SK-N-SH (cell line): ENCODE measurements around the gene KRTAP5-3. TPM values are rescaled to one million over a fixed set of nuclear protein-coding genes. Genes with fewer than 3 reads are reported as not detected.
"Not testable (repeated sequence)": the region's sequence is repeated elsewhere in the genome, so short reads cannot be mapped to it uniquely, and the experiment has no call there.

Source experiments
- CTCF ChIA-PET: fragments of 300-600, 350-600 bp; formaldehyde crosslinking; extraction: SDS; loops from one replicate; lab custom pipeline; 2021; lab: Yijun Ruan, JAX
- POLR2A ChIA-PET: fragments of 350-600 bp; sonication (Branson Sonifier 250); formaldehyde crosslinking; extraction: SDS; loops from one replicate; lab custom pipeline; 2020; ENCODE audit warnings: antibody characterized with exemption, inconsistent platforms; lab: Yijun Ruan, JAX
- DNase-seq: peaks from one replicate; pipeline ENCODE4 v3.0.0; 2012
- H2AFZ ChIP-seq: fragments of 200-600 bp; sonication (generic); 2 replicates; pipeline ENCODE4 v1.8.1; 2016; ENCODE audit warnings: antibody characterized with exemption, mild to moderate bottlenecking, low read depth
- H3F3A ChIP-seq: fragments of 200-600 bp; sonication (generic); replicated peaks from 2 replicates; pipeline ENCODE3; 2016; ENCODE audit warnings: antibody characterized with exemption, mild to moderate bottlenecking; ENCODE audit not compliant: insufficient read depth
- H3K27ac ChIP-seq, 2 experiments: fragments of 200-500 bp in 1 of 2; fragments of 200-600 bp in 1 of 2; sonication (Bioruptor generic) in 1 of 2; sonication (generic), shearing (Covaris generic) in 1 of 2; 2 replicates each; pipeline versions ENCODE4 v1.5.1 to v1.6.1; 2014 to 2016; ENCODE audit warnings: low read depth in 2 of 2, inconsistent platforms in 1 of 2, low read length in 1 of 2, mild to moderate bottlenecking in 1 of 2, mixed read lengths in 1 of 2
- H3K27me3 ChIP-seq: fragments of 200-600 bp; sonication (generic), shearing (Covaris generic); 2 replicates; pipeline ENCODE4 v1.6.1; 2016; ENCODE audit warnings: mixed run types; ENCODE audit not compliant: insufficient read depth
- H3K36me3 ChIP-seq, 2 experiments: fragments of 200-500 bp in 1 of 2; fragments of 200-600 bp in 1 of 2; sonication (Bioruptor generic) in 1 of 2; sonication (generic) in 1 of 2; replicated peaks in 1 of 2; 2 replicates each; pipeline versions ENCODE3 to v1.5.1; 2014 to 2016; ENCODE audit warnings: low read length in 1 of 2, mild to moderate bottlenecking in 1 of 2; ENCODE audit not compliant: insufficient read depth in 2 of 2, control insufficient read depth in 1 of 2
- H3K4me1 ChIP-seq, 2 experiments: fragments of 200-500 bp in 1 of 2; fragments of 200-600 bp in 1 of 2; sonication (Bioruptor generic) in 1 of 2; sonication (generic), shearing (Covaris generic) in 1 of 2; 2 replicates each; pipeline versions ENCODE4 v1.5.1 to v1.6.1; 2014 to 2016; ENCODE audit warnings: low read depth in 1 of 2, low read length in 1 of 2, mixed run types in 1 of 2; ENCODE audit not compliant: insufficient read depth in 2 of 2, control insufficient read depth in 1 of 2
- H3K4me2 ChIP-seq: fragments of 200-600 bp; sonication (generic), shearing (Covaris generic); 2 replicates; pipeline ENCODE4 v1.6.1; 2017; ENCODE audit warnings: mixed run types
- H3K4me3 ChIP-seq, 2 experiments: fragments of 200-500 bp in 1 of 2; fragments of 200-600 bp in 1 of 2; sonication (Bioruptor generic) in 1 of 2; sonication (generic), shearing (Covaris generic) in 1 of 2; 2 replicates each; pipeline versions ENCODE4 v1.5.1 to v1.8.1; 2014 to 2016; ENCODE audit warnings: low read depth in 2 of 2, inconsistent platforms in 1 of 2, low read length in 1 of 2, mild to moderate bottlenecking in 1 of 2, mixed read lengths in 1 of 2, moderate library complexity in 1 of 2
- H3K79me2 ChIP-seq: fragments of 200-600 bp; sonication (generic); 2 replicates; pipeline ENCODE4 v1.8.1; 2017; ENCODE audit warnings: mild to moderate bottlenecking; ENCODE audit not compliant: insufficient read depth
- H3K9ac ChIP-seq: fragments of 200-600 bp; sonication (generic); 2 replicates; pipeline ENCODE4 v1.6.1; 2017; ENCODE audit warnings: mixed run types
- H3K9me2 ChIP-seq: fragments of 200-600 bp; sonication (generic); 2 replicates; pipeline ENCODE4 v1.6.1; 2017; ENCODE audit warnings: mixed run types
- H3K9me3 ChIP-seq: fragments of 200-600 bp; sonication (generic); 2 replicates; pipeline ENCODE4 v1.6.1; 2017; ENCODE audit warnings: mixed run types, mild to moderate bottlenecking, moderate library complexity
- H4K20me1 ChIP-seq: fragments of 200-600 bp; sonication (generic); 2 replicates; pipeline ENCODE4 v1.6.1; 2017; ENCODE audit warnings: mild to moderate bottlenecking, mixed run types; ENCODE audit not compliant: insufficient read depth
- ELF1 ChIP-seq: IDR thresholded peaks from 2 replicates; pipeline ENCODE4 v1.4.0; 2012
- IRF3 ChIP-seq: fragments of 150-350 bp; IDR thresholded peaks from 2 replicates; pipeline ENCODE4 v1.6.1; 2016; ENCODE audit warnings: mild to moderate bottlenecking, low read depth, low read length
- PBX3 ChIP-seq: IDR thresholded peaks from 2 replicates; pipeline ENCODE4; 2012
- TAF1 ChIP-seq: IDR thresholded peaks from 2 replicates; pipeline ENCODE4 v1.6.1; 2012; ENCODE audit warnings: low read depth, mild to moderate bottlenecking, low read length, moderate library complexity, borderline replicate concordance
- WGBS: methylation state at CpG from one replicate; pipeline ENCODE4 v1.1.6; 2017; ENCODE audit warnings: low lambda C conversion rate; 5-methylcytosine and 5-hydroxymethylcytosine counted together
- polyA plus RNA-seq, 3 experiments: library from polyadenylated mRNA; depleted of rRNA; stranded (reverse); fragments of >200 nt; gene quantifications; 2 replicates each; pipeline ENCODE4 v1.2.3, GENCODE V29; 2012

The KRTAP5-3 gene
- polyA plus RNA-seq, 1 of the 3 experiments (the other 2 are of a cell fraction), result not detected

GRCh38 chr11:1597331-1597993 is 10.8 kb downstream of the KRTAP5-3 start (continued):
- TF ChIP-seq PBX3 (no peak), ELF1 (no peak), TAF1 (no peak), IRF3 (no peak)

- H3K27ac ChIP-seq, H3K9me2 ChIP-seq, H3K9me3 ChIP-seq, H2AFZ ChIP-seq, H3K79me2 ChIP-seq, H3K4me2 ChIP-seq, H3K9ac ChIP-seq, DNase-seq, H3K4me1 ChIP-seq, H4K20me1 ChIP-seq, H3K36me3 ChIP-seq, H3F3A ChIP-seq, POLR2A ChIA-PET, H3K4me3 ChIP-seq: not testable (repeated sequence)
- peaks cover 18% of the 10 kb centered on the region for H3K27me3 ChIP-seq
- 52% methylated on average over 14 of the region's 19 CpGs for WGBS
- CTCF ChIA-PET, result interaction anchor here (1.0 to 3.9 kb wide), 8 partner anchors 9 to 44 kb away, joined by 3 to 45 read pairs (median 11); partner anchors contain the start of gene KRTAP5-5
Measured at GRCh38 chr11:1596576-1597121, 11.6 kb downstream of the KRTAP5-3 start.

GRCh38 chr11:1595994-1596575 is 12.2 kb downstream of the KRTAP5-3 start:
- DNase-seq, result not testable (repeated sequence)

More at GRCh38 chr11:1595994-1596575, 12.2 kb downstream of the KRTAP5-3 start:
- POLR2A ChIA-PET, H3K9ac ChIP-seq, H3K27ac ChIP-seq, H3K9me2 ChIP-seq, H3K4me2 ChIP-seq, H3K9me3 ChIP-seq, H3K4me1 ChIP-seq, H3K4me3 ChIP-seq, H3K79me2 ChIP-seq, H4K20me1 ChIP-seq, H2AFZ ChIP-seq, H3K36me3 ChIP-seq, H3F3A ChIP-seq: not testable (repeated sequence)
- 58% methylated on average over 11 of the region's 11 CpGs for WGBS
- peaks cover 12% of the 10 kb centered on the region for H3K27me3 ChIP-seq
- CTCF ChIA-PET, result interaction anchor here (0.9 to 3.9 kb wide), 26 partner anchors 9 to 555 kb away, joined by 3 to 45 read pairs (median 5); partner anchors contain the start of genes KRTAP5-1 and KRTAP5-5
